NCI-H226 (cell line): ENCODE results near the gene MTO1.
"Not testable (repeated sequence)": the region's sequence is repeated elsewhere in the genome, so short reads cannot be mapped to it uniquely, and the experiment has no call there.

Experiments used
- DNase-seq: peaks from one replicate; pipeline ENCODE4 v3.0.0-alpha.2; 2015

The MTO1 gene

DNA sequence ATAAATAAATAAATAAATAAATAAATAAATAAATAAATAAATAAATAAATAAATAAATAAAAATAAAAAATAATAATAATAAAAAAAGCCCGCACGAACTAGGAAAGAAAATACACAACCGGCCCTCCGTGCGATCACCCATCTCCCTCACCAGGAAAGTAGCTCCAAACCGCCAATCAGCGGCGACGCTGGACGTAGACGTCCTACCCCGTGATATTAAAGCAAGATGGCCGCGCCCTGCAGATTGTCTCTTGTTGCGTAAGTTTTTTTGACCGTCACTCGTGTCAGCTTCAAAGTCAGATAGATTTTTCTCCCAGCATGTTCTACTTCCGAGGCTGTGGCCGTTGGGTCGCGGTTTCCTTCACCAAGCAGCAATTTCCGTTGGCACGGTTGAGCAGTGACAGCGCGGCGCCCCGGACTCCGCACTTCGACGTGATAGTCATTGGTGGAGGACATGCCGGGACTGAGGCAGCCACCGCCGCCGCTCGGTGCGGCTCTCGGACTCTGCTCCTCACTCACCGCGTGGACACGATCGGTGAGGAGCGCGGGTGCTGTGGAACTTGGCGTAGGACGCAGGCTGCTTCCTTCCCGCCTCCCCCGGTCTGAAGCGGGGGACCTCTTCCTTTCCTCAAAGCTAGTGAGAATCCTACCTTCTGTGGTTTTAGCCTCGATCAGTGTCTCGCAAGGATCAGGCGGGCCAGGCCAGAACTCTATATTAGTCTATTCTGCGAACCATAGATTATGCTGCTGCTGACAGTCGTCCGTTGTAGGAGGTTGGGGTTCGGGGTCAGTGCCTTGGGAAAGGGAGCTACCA, at the start of gene MTO1:
Gene MTO1, plus strand, starts transcription at position 201 of the 814 bp plus-strand sequence. Its CDS starts 118 bp downstream, at position 319.
- DNase-seq, result peak; percentile 89

DNA sequence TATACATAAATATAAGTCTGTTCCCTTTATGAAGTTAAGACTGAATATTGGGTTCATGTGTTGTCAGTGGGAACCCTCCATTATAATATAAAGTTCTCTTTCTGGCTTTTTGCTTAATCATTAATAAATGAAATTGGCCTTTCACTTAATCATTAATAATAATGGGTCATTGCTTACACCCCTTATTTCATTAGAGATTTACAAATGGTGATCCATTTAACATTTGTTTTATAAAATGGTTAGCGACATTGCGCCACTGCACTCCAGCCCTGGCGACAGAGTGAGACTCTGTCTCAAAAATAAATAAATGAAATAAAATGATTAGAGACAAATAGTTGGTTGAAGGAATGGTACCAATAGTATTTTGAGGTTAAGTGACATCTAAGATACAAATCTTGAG, 48.4 kb upstream of the MTO1 start:
- DNase-seq, result no peak

DNA sequence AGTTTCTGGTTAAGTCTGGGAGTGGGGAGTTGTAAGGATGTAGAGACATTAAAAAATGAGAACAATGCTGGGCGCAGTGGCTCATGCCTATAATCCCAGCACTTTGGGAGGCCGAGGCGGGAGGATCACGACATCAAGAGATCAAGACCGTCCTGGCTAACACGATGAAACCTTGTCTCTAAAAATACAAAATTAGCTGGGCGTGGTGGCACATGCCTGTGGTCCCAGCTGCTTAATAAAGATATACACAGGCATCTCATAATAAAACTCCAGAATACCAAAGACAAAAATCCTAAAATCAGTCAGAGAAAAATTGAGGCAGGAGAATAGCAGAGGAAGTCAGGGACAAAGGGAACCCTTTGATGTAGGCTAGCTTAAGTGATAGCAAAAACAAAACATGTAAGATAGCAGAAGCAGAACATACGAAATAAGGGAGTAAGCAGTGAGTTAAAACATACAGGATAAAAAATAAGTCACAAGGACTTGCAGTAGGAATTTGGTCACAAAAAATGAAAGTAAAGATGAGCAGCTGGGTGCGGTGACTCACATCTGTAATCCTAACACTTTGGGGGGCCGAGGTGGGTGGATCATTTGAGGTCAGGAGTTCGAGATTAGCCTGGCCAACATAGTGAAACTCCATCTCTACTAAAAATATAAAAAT, 43.3 kb upstream of the MTO1 start:
- DNase-seq, result no peak

- DNase-seq, result no peak
Measured at GRCh38 chr6:73421534-73421933, 40.0 kb upstream of the MTO1 start.

GRCh38 chr6:73435236-73435635, 26.3 kb upstream of the MTO1 start:
- DNase-seq, result no peak

- no peak for DNase-seq
Measured at GRCh38 chr6:73443555-73443954, 18.0 kb upstream of the MTO1 start.

GRCh38 chr6:73451223-73452106, 10.1 kb upstream of the MTO1 start:
- DNase-seq, result no peak

DNA sequence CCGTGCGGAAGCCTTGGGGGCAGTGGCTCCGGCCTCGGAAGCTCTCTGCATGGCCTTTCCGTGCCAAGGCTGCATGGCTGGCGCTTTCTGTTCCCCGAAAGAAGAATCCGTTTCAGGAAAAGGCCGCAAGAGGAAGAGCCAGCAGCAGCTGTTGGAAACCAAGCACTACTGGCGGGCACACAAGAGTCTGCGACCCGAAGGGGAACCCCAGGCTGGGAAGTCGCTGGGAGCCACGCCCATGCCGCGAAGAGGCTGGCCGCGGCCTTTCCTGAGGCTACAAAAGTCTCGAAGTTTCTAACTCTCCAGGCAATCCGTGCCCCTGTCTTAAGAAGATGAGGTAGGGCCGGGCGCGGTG, 9.5 kb upstream of the MTO1 start, which contains the start of gene CGAS:
Gene CGAS, minus strand, starts transcription at position 191 of the 355 bp plus-strand sequence. Its CDS starts 116 bp downstream, at position 75.
- peak; percentile 48 for DNase-seq

GRCh38 chr6:73455865-73456629, 5.5 kb upstream of the MTO1 start:
- DNase-seq, result peak; percentile 66

GRCh38 chr6:73459474-73459873, 2.1 kb upstream of the MTO1 start:
- not testable (repeated sequence) for DNase-seq

DNA sequence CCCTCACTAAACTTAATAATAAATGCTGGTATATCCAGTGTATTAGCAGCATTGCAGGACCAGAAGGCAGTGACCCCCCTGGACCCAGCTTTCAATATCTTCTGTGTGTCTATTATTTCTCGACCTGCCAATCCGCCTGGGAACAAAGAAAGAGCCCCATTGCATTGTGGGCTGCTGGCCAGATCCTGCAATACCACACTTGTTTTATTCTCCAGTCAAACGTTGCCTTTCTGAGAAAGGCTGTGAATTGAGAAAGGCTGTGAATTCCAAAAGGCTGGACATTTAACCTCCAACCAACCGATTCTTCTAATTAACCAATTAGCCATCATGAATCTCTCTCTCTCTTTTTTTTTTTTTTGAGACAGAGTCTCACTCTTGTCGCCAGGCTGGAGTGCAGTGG, 1.5 kb upstream of the MTO1 start:
- DNase-seq, result no peak

DNA sequence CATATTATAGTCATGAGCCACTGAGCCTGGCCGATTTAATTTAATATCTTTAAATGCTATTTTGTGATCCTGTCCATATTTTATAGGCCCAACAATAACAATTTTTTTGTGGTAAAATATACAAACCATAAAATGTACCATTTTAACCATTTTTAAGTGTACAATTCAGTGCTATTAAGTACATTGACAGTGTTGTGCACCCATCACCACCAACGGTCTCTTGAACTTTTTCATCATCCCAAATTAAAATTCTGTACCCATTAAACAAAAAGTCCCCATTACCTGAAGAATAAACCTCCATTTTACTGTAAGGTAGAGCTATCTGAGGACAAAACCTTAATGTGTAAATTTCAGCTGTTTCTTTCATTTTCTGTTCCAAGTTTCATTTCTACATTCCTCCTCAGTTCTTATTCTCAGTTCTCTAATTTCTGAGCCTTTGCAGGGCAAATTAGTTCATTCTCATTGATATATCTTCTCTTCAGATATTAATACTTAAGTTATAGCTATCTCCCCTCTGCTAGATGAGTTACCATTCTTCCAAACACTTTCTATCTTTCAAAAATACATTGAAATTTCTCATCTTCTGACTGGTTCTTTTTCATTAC, 10.3 kb downstream of the MTO1 start:
- no peak for DNase-seq

DNA sequence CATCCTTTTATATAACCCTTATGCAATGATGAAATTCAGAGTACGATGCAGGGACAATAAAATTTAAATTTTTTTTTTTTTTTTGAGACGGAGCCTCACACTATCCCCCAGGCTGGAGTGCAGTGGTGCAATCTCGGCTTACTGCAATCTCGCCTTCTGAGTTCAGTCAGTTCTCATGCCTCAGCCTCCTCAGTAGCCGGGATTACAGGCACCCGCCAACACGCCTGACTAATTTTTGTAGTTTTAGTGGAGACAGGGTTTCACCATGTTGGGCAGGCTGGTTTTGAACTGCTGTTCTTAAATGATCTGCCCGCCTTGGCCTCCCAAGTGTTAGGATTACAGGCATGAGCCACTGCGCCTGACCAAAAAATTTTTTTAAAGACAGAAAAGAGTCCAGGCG, 15.2 kb downstream of the MTO1 start:
- DNase-seq, result no peak

DNA sequence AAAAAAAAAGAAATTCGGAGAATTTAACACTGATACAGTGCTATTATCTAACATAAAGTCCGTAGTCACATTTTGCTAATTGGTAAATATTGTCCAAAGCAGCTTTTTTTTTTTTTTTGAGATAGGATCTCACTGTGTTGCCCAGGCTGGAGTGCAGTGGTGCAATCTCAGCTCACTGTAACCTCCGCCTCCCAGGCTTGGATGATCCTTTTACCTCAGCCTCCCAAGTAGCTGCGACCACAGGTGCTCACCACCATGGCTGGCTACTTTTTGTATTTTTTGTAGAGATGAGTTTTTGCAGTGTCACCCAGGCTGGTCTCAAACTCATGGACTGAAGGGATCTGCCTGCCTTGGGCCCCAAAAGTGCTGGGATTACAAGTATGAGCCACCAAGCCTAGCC, 15.9 kb downstream of the MTO1 start:
- DNase-seq, result no peak

DNA sequence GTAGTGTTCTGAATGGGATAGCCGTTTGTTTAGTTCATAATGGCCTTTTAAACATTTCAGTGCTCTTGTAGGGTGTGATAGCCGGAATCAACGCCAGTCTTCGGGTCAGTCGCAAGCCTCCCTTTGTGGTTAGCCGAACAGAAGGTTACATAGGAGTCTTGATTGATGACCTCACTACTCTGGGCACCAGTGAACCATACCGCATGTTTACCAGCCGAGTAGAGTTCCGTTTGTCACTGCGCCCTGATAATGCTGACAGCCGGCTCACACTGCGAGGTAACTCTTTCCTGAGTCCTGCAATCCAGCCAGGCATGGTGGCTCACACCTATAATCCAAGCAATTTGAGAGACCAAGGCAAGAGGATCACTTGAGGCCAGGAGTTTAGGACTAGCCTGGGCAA, 20.4 kb downstream of the MTO1 start:
- DNase-seq, result no peak

DNA sequence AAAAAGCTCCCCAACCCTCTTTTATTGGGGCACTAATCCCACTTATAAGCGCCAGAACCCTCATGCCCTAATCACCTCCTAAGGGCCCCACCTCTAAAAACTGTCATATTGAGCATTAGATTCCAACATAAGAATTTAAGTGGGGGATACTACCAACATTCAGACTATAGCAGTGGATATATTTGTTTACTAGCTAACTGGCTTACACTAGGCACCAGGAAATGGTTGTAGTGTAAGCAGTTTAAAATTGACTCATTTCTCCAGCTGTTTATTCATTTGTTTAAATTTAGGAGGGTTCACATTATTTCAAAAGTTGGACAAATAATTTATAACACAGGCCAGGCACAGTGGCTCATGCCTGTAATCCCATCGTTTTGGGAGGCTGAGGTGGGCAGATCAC, 22.9 kb downstream of the MTO1 start:
- no peak for DNase-seq

- no peak for DNase-seq
Measured at GRCh38 chr6:73487473-73487872, 25.9 kb downstream of the MTO1 start.

GRCh38 chr6:73491377-73491776, 29.8 kb downstream of the MTO1 start:
- DNase-seq, result no peak

DNA sequence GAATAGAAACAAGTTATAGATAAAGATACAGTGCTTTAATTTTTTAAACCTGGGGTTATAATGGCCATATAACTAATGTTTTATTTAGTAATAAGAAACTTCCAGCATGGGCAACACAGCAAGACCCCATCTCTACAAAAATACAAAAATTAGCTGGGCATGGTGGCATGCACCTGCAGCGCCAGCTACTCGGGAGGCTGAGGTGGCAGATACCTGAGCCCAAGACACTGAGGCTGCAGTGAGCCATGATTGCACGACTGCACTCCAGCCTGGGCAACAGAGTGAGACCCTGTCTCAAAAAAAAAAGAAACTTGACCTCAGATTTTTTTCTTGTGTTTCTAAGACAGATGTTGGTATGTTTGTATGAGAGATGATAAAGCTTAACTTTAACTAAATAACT, 36.4 kb downstream of the MTO1 start:
- DNase-seq, result no peak

DNA sequence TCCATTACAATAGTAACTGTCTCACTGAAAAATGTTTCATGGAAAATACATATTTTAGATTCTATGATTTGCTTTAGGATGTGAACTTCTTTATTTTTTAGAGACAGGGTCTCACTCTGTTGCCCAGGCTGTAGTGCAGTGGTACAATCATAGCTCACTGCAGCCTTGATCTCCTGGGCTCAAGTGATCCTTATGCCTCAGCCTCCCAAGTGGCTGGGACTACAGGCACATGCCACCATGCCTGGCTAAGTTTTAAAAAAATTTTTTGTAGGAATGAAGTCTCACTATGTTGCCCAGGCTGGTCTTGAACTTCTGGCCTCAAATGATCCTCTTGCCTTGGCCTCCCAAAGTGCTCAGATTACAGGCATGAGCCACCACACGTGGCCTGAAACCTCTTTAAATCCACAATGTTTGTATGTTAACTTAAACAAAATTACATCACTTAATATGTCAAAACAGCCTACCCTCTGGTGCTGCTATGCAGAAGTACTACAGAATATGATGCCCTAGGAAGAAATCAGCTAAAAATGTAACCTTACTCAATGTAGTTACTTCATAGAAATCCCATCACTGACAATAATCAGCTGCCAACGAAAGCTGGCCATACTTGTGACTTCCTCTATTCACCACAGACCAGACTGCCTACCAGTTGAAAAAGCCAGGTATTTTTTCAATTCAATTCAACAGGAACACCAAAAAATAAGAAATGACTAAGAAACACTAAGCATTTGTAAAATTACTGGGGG, 41.7 kb downstream of the MTO1 start:
- DNase-seq, result no peak

- DNase-seq, result no peak
Measured at GRCh38 chr6:73504160-73504559, 42.6 kb downstream of the MTO1 start.
